ENCODE results near the gene GLOD4.
A peak's percentile ranks its signal among the peaks of the same experiment; 100 is the strongest.

The GLOD4 gene

GRCh38 chr17:737561-738113 lies 44.4 kb downstream of the GLOD4 start:
- no peak for DNase-seq

- no peak for DNase-seq
Observed at GRCh38 chr17:733743-734142, 48.3 kb downstream of the GLOD4 start.

GRCh38 chr17:732902-733720 lies 49.0 kb downstream of the GLOD4 start:
- DNase-seq = peak; percentile 67 to 73

DNA sequence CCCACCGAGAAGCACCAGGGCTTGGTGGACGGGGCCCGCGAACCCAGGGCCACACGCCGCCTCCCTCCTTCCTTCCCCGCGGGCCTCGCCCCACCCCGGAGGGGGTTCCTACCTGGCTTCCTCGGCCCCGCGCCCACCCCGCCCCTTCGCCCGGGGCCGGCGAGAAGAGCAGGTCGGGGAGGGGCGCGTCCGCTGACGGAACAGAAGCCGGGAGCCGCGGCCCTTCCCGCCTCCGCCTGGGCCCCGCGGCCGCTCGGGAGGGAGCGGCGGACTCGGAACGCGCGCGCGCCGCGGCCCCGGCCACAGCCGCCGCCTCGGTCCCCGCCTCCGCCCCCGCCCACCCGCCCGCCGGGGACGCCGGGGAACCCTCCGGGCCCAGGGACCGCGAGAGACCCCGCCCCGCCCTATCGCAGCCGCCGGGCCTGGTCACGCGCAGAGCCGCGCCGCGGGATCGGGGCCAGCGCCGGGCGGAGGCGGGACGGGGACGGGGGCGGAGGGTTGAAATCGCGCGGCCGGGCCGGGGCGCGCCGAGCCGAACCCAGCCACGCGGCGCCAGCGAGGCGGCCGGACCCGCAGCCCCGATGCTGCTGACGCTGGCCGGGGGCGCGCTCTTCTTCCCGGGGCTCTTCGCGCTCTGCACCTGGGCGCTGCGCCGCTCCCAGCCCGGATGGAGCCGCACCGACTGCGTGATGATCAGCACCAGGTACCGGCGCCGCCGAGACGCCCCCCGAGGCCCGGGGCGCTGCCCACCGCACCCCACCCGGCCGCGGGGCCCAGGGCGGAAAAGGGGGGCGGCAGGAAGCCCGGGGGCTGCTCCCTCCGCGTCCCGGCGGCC lies 49.8 kb downstream of the GLOD4 start, which contains the start of gene TLCD3A:
Gene TLCD3A (plus strand): TSS at position 530 of the 835 bp plus-strand sequence. CDS start 52 bp downstream, at position 582.
- peak; percentile 60 to 74 for DNase-seq

DNA sequence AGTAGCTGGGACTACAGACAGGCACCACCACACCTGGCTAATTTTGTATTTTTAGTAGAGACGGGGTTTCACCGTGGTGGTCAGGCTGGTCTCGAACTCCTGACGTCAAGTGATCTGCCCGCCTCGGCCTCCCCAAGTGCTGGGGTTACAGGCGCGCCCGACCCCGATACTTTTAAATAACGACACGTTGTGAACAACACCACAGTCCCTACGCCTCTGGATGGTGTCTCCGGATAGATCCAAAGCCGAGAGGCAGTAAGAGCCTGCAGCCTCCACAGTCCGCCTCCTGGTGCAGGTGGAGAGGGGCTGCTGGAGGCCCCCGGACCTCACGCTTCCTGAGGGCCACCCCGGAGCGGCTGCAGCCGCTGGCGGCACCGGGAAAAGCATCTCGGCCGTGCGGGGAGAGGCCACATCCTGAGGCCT lies 50.4 kb downstream of the GLOD4 start:
- DNase-seq = peak in 1 of 2 experiments; percentile 40

- DNase-seq = no peak
Observed at GRCh38 chr17:728911-729310, 53.2 kb downstream of the GLOD4 start.

DNA sequence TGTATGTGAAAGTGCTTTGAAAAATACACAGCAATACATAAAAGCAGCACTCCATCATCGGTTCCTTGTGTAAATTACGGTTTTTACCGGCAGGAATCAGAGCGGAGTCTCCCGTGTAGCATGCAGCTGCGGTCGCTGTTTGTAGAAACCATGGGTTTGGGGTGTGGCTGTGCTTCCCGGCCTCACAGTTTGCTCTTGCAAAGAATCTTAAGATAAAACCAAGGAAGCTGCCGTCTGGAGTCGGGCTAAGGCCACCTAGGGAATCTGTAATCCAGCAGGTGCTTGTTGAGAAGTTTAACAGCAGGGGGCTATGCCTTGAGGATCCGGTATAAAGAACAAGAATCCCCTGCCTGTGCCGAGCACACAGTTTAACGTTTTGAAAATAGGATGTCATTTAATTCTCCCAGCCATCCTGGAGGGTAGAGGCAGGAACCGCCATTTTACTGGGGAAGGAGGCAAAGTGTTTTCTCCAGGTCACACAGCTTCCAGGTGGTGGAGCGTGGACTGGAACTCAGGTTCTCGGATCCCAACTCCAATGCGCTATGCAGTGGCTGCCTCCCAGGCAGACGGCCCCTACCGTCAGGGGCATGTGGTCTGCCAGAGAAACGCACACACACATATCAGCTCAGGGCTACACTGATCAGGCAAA lies 55.7 kb downstream of the GLOD4 start:
- DNase-seq = no peak

GRCh38 chr17:725746-726145 lies 56.3 kb downstream of the GLOD4 start:
- no peak for DNase-seq

- no peak for DNase-seq
Observed at GRCh38 chr17:725084-725483, 57.0 kb downstream of the GLOD4 start.

DNA sequence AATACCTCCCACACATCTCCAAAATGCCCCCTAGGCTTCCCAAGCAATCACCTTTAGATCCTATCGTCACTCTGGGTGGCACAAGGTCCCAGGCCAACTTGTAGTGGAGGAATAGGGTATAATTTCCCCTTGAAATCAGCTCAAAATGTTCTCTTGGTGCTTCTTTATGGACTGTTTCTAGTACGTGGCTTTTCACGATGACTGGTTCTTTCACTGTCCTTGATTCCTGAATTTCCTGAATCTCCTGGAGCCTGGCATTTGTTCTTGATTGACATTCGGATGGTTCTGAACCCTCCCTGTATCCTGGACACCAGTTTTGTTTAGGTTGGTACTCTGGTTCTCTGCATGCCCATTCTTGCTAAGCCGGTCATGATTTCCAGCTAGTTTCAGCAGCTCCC lies 60.5 kb downstream of the GLOD4 start:
- no peak for DNase-seq

DNA sequence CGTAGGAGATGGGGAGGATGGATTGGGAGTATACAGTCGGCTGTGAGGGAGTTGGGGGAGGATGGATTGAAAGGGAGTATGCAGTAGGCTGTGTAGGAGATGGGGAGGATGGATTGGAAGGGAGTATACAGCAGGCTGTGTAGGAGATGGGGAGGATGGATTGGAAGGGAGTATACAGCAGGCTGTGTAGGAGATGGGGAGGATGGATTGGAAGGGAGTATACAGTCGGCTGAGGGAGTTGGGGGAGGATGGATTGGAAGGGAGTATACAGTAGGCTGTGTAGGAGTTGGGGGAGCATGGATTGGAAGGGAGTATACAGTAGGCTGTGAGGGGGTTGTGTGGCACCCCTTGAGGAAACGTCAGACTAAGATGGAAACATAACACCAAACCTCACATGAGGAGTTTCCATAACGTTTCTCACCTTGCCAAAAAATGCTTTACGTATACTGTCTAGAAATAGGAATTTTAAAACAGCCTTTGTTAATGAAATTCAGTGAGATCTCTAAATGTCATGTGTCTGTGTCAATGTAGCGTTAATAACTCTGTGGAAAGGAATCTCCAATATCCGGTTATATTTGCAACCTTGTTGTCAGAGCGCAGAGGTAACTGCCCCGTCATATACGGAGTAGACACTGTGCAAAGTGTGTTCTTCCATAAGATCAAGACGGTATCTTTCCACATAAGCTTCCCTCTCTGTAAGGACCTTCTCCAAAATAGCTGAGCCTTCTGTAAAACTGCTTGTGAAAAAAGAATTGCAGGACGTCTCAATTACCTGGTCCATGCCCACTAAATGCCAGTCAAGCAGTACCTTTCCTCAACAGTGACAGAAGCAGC lies 61.2 kb downstream of the GLOD4 start:
- DNase-seq = no peak

DNA sequence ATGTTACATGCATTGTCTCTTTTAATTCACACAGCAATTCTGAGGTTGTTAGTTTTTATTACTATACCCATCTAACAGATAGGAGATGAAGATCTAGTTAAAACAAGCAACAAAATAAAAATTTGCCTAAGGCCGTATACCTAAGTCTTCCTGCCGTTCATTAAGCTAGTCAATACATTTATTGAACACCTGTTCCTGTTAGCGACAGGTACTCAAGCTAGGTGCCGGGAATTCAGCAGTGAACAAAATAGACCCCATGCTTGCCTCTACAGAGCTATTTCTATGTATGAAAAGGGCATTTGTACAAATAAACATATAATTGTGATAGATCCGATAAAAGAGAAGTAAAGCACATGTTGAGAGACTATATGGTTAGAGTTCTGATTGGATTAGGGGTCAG lies 64.0 kb downstream of the GLOD4 start:
- DNase-seq = no peak
